ENCODE measurements around the gene CAMKK2.

GRCh38 chr12:121295116-121295745, 1.3 kb downstream of the CAMKK2 start:
- no peak for TF ChIP-seq CTCF (IDR thresholded peaks at IDR 0.05)
- TF ChIP-seq POLR2A (IDR thresholded peaks at IDR 0.05): no peak
